GM21526 (cell line): Measurements from ENCODE around the gene TCERG1L.

Experiments
- ATAC-seq: cut with Tn5 transposase; IDR thresholded peaks from one replicate; pipeline ENCODE4 v1.9.1; 2021; ENCODE audit warnings: moderate library complexity; ENCODE audit not compliant: unreplicated experiment, low FRiP score

The TCERG1L gene

DNA sequence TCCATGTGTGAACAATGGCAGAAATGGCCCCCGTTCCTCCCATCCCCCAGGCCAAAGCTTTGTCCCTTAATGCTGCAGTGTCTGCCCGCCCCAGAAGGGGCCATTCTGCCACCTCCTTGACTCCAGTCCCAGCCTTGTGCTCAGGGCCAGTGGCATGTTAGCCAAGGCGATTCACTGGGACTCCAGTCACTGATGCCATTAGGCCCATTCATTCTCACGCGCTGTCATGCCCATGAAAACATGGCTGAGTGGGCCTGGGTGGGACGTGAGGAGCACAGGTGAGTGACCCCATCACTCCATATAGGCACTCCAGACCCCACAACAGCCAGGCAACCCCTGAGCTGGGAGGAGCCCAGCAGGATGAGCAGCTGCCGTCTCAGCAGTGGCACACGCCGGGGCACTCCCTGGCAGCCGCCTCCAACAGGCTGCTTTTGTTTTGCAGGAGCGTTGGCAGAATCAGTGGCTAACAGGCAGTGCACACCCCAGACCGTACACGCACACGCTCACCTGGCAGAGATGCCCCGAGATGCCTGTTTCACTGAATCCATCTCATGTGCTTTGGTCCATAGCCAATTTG is 79.5 kb downstream of the TCERG1L start:
- ATAC-seq = no peak

DNA sequence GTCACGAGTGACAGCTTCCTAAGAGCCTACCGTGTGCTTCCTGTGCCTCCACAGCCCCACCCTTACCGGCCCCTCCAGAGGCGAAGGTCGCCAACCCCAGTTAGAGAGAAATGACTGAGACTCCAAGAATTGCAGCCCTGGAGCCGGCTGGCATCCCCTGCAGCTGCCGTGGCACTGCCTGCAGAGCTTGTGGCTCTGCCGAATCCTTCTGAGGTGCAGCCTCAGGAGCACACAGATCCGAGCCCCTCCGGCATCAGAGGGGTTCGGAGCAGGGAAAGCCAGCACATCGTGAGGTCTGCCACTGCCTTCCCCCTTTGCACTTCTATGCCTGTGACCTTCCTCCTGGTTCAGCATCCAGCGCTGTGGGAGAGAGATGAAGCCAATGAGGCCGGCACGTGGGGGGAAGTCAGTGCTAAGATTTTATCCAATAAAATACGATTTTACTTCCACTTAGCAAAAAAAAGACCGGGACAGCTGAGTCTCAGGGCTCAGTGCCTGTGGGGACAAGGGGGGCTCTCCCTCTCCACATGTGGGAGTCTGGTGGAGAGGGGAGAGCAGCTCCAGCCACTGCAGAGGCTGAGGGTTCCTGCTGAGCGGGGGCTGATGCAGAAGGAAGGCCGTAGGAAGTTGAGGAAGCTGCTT is 80.1 kb downstream of the TCERG1L start:
- ATAC-seq = no peak

DNA sequence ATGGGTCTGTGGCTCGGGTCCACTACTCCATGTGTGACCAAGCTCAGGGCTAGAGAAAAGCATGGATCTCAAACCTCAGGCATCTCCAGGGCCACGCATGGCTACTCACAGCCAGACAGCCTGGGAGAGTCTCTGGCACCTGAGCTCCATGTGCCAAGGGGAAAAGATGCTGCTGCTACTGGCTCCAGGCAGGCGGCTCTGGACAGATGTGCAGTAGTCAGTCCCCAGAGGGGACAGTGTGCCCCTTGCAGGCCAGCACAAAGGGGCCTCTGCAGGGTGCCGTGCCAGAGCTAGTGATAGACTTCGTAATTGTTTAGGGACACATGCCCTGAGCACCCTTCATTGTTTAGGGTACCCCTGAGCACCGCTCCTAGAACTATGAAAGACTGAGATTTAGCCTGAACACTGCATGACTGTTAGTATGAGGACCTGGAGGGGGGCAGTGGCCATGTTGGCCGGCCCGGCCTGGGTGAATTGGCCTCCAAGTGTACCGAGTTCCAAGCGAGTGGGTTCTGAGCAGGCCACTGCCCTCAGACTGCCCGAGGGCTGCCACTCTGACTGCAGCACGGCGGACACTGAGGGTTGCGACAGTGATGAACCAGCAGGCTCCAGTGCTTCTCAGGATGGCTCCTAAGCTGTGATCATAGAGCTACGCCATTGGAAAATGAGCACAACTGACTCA is 80.7 kb downstream of the TCERG1L start:
- ATAC-seq = no peak

DNA sequence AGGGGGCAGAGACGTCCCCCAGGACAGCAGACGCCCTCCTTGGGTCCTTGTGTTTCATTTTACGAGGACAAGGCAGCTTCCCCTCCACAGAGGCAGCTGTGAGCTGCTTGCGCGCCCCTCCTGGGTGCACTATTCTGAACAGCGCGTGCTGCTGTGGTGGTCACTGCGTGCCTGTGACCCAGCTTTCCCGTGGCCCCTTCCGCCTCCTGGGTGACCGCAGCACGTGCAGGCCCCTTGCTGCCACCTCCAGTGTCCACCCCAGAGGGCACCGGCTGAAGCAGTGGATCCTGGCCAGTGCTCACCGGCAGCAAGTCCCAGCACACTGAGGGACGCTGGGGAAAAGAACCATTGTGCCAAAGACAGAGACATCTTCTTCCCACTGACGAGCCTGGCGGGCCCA is 81.4 kb downstream of the TCERG1L start:
- ATAC-seq = no peak

DNA sequence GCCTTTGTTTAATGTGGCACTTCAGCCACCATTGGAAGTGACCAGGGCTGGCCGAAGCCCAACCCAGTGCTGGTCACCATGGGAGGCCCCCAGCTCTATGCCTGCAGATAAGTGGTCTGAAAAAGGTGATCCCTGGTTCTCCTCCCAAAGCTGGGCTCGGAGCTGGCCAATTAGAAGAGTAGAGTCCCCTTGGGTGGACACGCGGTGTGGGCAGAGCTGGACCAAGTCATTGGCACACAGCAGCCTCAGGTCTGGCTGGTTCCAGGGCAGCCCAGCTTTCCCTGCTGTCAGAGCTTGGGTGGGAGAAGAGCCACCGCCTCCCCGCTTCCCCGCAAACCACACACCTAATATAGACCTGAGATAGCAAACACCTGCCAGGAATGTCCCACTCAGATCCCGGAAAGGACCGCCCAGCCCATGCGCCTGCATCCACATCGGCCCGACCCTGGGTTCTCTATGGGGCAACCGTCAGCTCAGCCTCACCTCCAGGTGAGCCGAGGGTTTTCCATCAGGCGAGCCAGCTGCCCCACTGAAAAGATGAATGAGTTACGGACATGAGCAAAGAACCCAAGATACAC is 84.3 kb downstream of the TCERG1L start:
- no peak for ATAC-seq

DNA sequence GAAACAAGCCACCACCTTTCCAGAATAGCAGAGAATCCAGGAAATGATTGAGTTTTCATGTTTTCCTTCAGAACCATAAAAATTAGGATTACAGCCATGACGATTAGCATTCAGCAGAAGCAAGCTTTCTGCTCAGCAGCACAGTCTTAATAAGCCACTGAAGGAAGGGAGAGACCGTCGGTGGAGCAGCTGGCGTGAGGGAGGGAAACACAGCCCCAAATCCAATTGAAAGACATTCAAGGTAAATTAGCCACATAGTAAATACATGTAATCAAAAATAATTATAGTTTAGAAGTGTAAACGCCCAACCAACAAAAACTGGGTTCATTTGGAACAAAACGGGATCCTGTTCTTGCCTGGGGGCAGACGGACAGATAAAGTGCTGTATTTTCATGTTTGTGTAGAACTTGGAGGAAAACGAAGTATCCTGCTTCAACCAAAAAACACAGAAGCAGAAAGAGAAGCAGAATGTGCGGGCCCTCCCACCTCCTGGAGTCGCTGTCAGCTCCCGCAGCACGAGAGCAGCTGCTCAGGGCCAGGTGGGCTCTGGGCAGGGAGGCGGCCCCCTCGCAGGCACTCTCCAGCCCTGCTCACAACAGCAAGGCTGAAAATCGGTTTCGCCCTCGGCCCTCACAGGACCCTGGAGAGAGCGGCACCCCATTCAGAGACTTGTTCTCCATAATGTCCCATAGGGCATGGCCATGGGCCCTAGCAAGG is 84.9 kb downstream of the TCERG1L start:
- ATAC-seq = no peak

DNA sequence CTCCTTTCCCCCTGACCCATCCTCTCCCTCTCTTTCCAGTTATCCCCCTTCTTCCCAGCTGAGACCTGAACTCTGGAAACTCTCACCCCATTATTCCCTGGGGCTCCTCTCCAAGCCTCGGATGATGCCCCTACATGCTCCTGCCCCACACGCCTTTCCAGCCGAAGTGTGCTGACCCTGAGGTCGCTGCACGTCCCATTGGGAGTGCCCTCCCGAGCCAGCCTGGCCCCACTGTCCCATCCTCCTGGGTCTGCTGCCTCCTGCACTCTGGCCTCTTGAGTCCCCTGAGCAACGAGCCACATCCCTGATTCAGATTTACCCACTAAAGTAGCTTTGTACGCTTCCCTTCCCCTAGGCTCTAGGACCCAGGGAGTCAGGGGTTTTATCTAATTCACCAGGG is 87.4 kb downstream of the TCERG1L start:
- no peak for ATAC-seq

DNA sequence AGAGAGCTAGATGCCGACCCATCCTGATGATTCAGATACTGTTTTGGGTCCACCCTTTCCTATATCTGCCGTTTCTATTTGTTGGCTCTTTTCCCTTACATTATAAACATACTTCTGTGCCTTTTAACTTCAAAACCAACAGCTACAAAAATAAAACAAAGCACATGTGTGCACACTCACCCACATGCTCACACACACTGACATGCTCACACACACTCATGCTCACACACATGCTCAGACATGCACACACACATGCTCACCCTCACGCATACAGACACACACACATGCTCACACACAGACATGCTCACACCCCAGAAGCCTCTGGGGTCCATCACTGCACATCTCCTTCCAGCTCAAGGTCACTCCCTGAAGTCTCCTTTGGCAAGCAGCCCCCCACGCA is 88.1 kb downstream of the TCERG1L start:
- ATAC-seq = no peak

DNA sequence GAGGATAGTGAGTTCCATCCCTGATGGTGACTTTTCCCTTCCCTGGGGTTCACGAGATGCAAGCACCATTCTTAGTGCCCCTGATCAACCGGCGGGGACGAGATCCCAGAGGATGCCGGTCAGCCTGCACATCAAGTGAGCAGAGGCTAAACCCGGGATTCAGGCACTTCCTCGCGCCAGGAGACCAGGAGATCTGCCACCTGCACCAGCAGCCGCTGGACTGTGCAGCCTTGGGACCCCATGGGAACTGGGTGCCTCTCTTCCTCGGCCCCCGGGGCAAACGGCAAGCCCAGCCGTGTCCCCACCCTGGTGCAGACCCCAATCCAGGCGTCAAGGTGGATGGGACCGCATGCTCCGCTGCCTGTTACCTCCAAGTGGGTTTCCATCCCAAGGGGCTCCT is 88.5 kb downstream of the TCERG1L start:
- no peak for ATAC-seq

DNA sequence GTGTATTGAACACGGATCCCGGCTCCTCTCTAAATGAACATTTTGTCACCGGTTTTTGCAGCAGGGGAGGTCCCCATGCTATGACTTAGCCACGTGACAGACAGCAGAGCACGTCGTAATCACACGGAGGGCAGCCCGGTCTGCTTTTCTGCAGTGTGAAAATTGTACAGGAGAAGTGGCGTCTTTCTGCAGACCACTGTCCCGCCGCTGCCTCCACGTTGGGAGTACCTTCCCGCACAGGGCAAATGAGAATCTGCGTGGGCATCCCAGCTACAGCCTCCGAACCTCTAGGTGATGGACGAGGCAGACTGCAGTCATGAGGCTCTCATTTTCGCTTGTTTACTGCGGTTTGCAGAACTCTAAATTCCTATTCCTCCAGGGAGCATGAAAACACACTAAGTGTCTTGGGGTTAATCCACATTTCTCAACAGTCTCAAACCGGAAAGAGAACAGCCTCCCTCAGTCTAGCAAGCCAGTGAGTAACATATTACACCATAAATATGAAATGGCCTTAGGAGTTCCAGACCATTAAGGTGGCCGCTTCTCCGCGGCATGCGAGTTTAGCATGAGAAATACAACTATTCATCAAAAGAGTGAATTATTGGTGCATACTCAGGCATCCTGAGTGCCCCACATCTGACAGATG is 89.8 kb downstream of the TCERG1L start:
- no peak for ATAC-seq

DNA sequence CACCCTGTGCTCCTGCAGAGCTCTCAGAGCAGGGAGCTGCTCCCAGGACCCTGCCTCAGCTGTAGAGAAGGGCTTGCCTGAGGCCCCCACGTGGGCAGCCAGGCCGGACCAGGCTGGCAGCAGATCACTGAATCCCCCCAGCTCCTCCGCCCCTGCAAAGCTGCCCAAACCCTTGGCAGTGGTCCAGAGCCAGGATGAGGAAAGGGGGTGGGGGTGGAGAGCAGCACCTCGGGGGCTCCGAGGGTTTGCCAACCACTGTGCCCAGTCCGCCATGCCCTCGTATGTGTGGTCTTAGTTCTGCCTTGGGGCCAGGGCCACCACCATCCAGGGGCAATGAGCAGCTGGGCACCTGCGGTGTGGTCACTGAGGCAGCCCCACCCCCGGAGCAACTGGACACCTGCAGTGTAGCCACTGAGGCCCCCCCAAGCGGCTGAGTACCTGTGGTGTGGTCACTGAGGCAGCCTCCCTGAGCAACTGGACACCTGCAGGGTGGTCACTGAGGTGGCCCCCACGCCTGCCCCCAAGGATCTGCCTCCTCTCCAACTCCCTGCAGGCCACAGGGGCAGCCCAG is 90.8 kb downstream of the TCERG1L start:
- ATAC-seq = no peak

DNA sequence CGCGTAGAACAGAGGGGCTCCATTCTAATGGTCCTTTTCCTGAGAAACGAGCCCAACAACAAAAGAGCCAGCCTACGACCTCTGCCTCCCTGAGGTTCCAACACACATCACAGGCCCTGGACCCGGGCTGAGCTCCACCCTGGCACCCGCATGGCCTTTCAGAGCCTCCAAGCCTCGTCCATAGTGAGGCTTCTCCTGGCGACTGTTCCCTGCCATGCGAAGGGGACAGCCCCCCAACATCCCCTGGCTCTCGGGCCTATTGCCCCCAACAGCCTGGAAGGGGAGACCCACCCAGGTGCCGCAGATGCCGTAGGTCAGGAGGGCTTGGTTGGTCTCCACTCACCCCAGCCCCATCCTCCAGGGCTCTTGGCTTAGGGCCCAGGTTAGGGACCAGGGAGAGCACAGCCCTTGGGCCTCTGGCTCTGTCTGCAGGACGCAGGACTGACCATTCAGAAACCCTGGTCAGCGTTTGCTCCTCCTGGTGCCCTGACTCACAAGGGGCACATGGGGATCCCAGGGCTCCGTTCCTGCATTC is 91.5 kb downstream of the TCERG1L start:
- no peak for ATAC-seq

DNA sequence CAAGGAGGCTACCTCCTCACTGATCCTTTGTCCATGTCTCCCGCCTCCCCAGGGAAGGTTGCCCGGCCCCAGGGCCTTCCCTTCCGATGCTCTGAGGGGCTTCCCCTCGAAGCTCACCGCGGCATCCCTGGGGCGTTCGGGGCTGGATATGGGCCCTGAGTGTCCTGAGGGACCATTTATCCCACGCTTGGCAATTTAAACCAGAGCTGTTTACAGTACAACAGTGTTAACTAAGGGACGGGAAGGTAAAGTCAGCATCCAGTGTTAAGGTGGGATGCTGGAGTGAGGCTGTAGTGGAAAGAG is 92.0 kb downstream of the TCERG1L start:
- ATAC-seq = no peak

DNA sequence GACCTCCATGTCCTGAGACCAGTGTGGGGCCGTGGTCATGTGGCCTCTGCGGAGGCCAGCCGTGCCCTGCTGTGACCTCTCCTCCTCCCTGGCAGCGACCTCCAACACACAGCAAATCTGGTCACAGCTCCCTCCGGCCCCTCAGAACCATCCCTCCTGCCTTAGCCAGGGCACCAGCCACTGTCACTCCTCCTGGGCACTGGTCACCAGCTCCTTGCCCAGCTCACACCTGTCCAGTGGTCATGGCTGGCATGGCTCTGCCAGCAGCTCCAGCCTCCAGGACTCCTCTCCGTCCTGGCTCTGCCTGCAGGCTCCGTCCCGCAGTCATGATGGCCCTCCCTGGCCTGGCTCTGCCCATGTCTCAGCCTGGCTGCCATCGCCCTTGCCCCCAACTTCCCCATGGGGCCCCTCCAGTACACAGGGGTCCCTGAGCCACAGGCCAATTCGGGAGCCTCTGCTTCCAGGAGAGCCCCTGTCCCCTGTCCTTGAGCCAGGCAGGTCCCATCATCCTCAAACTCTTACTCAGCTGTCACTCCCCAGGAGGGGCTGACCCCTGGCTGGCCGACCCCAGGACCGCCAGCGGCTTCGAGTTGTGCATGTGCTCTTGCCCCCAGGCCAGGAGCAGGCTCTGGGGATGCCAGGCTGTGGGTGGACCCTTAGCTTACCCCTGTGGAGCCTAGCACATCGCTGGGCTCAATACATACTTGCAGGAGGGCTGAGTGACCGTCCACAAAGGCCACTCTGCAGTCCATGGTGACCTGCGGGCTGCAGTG is 92.5 kb downstream of the TCERG1L start:
- ATAC-seq = no peak

DNA sequence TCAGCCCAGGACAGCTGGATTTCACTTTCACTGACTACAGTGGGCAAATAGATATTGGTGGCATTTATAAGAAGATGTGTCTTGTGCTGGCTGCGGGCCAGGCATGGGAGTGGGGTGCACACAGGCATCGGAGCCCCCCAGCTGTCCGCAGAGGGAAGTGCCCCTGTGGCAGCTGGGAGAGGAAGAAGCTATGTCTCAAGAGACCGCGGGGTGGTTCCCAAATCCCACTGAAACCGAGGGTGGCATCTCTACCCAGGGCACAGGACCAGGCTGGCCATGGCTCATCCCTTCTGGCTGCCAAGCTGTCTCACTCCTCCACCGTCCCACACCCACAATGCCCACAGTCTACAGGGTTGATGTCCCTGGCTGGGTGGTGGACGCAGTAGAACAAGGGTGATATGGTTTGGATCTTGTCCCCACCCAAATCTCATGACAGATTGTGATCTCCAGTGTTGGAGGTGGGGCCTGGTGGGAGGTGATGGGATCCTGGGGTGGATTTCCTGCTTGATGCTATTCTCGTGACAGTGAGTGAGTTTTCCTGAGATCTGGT is 94.8 kb downstream of the TCERG1L start:
- ATAC-seq = no peak

DNA sequence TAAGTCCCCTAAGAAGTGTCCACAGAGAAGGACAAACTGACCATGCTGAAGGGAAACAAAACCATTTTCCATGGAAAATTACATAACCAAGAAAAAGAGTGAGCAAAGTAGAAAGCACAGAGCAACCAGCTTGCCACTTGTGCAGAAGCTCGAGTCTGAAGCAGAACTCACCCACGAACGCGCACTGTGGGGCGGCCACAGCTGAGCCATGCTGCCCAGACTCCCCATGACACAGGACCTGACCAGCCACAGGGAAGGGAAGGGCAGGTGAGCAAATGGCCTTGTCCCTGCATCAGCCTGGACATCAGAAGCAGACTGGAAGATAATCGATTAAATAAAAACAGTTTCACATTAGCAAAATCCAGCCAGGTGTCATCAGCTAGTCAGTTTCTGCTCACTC is 95.7 kb downstream of the TCERG1L start:
- ATAC-seq = no peak

DNA sequence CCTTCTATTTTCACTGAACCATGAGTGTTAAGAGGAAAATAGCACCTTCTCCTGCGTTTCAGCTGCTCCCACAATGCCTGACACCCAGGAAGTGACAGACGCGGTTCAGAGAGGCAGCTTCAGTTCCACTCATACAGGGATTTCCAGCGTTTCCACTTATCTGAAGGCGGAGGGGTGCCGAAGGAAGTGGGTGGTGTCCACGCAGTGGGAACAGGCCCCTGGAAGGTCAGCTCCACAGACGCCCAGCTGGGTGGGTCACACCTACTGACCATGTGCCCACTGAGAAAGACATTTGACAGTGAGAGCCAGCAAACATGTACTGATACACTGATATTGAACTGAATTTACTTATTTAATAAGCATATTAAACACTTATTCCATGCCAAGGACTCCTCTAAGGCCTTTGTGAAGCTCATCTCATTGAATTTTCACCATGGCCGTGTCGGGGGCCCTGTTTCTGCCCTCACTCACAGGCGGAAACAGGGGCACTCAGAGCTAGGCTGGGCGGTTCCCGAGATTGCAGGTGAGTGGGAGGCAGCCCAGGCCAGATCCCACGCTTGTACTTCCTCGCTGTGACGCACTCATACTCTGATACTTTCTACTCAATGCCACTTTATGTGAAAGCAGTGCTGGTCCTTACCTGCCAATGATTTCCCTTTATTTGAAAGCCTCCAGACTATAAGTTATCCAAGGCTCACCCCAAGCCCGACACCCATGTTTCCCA is 96.8 kb downstream of the TCERG1L start:
- ATAC-seq = no peak

DNA sequence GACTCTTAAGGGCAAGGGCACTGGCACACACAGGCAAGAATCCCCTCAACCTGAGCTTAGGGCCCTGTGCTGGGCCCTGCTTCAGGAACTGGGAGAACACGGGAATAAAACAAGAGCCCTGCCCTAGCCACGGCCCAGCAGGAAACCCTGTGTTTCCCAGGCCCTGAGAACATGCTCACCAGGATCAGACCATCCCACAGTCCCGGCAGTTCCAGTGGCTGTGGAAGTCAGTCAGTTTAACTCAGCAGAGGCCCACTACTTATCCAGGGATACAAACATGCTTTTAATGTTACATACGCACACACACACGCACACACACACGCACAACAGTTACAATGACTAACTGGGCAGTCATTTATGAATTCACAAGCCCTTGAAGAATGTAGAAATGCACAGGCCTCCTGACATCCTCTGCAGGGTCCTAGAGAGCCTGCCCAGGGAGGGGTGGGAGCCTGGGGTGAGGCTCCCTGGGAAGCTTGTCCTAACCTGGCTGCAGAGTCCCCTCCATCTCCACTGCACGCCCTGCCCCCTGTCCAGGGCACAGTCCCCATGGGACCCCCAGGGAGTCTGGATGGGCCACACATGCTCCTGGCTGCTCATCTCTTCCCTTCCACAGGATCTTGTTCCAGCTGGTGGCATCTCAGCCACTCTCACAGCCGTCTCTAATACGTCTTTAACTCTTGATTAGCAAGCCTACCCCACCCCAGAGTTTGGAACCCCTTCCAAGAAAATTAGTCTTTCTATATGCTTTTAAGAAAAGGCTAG is 97.6 kb downstream of the TCERG1L start:
- no peak for ATAC-seq
